GM13976 (cell line): ENCODE results near the gene MS4A4A.
"Not testable (repeated sequence)": the region's sequence is repeated elsewhere in the genome, so short reads cannot be mapped to it uniquely, and the experiment has no call there.

Experiments
- DNase-seq: peaks from one replicate; pipeline ENCODE4 v3.0.0; 2012; ENCODE audit warnings: low spot score
- CTCF ChIP-seq: IDR thresholded peaks from 2 replicates; pipeline ENCODE4 v1.5.1; 2012; ENCODE audit warnings: borderline replicate concordance, mild to moderate bottlenecking; ENCODE audit not compliant: insufficient read depth; ENCODE audit errors: extremely low read depth, missing control alignments, control extremely low read depth
- in situ Hi-C: fragments of 300-500 bp; cut with MboI; formaldehyde crosslinking; loops from one replicate; pipeline ENCODE4 v1.12.0; 2022; ENCODE audit warnings: low sequenced_read_pairs, mixed read lengths, inconsistent platforms; ENCODE audit not compliant: unreplicated experiment

MS4A4A gene

DNA sequence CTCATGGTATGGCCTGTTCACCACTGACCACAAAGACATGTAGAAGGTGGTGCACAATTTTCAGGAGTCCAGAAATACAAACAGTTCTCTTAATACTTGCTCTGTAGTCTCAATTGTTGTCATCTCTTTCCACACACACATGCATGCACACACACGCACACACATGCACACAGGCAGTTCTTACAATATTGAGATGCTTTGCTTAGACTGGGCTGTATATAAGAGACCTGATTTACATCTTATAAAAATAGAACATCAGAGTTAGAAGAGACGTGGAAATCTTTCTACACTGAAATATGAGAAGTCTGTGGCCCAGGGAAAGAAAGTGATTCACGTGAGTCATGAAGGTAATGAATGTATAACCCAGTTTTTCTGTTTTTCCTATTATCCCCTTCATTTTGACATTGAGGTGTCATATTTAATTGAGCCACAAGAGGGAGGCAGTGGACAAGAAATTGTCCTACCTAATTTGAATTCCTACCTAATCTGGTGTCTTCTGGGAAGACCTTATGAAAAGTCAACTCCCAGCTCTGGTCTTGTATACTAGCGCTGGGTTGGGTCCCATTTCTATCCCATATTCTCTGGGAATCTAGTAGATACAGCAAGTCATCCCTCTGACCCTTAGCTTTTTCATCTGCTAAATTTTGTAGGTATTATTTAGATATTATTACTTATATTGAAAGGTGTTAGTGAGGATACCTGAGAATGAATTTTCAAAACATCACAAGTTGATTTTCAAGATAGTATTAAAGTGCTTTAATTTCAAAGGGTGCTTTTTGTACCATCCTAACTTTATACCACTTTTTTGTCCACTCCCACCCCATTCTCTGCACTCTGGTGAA is 14.9 kb upstream of the MS4A4A start:
- TF ChIP-seq CTCF, result peak; percentile 36
- in situ Hi-C loops, result loop anchor here (10.0 to 25.0 kb wide), 2 partner anchors 222 to 369 kb away; partner anchors contain the start of gene MS4A12

DNA sequence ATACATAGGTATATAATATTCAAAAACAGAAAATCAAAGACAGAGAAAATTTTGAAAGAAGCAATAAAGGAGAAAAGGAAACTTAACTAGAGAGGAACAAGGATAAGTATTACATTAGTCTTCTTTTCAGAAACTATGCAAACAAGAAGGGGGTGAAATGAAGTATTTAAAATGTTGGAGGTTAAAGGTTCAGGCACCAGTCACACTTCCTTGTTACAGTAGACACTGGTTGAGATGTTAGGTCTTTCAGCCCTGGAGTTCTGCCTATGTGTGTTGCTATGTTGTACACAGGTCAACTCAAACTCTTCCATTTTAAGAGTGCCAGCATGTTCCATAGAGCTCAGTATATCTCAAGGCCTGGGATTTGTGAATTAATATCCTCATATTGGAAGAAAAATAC is 6.0 kb upstream of the MS4A4A start:
- in situ Hi-C loops, result loop anchor here (10.0 to 25.0 kb wide), 2 partner anchors 70 to 213 kb away; partner anchors contain the start of gene MS4A12
- no peak for DNase-seq
- no peak for TF ChIP-seq CTCF

More for the DNA sequence above, 14.9 kb upstream of the MS4A4A start:
- peak; percentile 29 for DNase-seq

DNA sequence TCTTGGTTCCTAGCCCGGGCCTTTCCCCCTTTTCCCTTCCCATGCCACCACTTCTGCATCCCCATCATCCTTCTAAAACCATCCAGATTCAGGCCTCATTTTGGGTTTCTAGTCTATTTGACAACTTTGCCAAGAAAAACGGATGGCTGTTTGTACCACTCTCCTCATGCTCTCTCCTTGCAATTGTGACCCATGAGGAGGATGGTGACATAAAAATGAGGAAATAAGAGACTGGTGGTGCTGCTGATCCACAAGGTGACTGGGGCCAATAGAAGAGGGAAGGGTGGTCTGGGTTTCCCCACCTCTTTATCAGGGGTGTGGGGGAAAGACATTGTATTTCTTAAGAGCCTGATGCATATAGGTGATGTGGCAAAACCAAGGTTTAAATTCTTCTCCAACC is 1.0 kb downstream of the MS4A4A start:
- no peak for DNase-seq
- TF ChIP-seq CTCF, result no peak
- in situ Hi-C loops, result no loop called here

GRCh38 chr11:60282286-60282685 is 1.8 kb downstream of the MS4A4A start:
- in situ Hi-C loops, result no loop called here
- no peak for TF ChIP-seq CTCF
- no peak for DNase-seq

GRCh38 chr11:60285411-60286126 is 5.1 kb downstream of the MS4A4A start:
- DNase-seq, in situ Hi-C loops: not testable (repeated sequence)

DNA sequence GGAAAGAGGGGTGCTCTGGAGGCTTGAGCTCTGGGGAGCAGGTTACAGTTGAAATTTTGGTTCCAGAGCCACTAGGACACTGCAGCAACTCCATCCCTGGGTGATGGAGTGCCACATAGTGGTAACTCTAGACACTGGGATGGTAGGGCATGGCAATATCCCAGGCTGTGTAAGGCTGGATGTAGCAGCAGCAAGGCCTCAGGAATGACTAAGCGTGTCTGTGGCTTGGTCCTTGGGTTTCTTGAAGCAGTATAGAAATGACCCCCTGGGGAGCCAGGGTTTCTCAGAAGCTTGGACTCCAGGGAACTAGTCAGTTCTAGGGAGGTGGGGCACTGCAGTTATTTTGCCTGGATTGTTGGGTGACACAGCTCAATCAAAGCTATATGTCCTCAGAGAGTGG is 8.1 kb downstream of the MS4A4A start:
- in situ Hi-C loops, result no loop called here
- no peak for DNase-seq
- no peak for TF ChIP-seq CTCF

DNA sequence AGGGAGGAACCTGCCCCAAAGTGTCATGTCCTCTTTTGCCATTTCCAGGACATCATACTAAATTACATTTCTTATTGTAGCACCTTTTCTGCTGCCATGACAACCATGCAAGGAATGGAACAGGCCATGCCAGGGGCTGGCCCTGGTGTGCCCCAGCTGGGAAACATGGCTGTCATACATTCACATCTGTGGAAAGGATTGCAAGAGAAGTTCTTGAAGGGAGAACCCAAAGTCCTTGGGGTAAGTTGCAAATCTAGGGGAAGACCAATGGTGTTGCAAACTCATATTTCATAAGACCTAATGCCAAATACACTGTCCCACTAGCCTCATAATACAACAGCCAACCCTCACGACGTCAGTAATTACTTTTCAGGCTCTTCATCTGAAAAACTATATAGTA is 11.7 kb downstream of the MS4A4A start:
- DNase-seq, result no peak
- TF ChIP-seq CTCF, result no peak
- in situ Hi-C loops, result no loop called here
